ENCODE measurements around the gene SIX5. TPM values are rescaled to one million over a fixed set of nuclear protein-coding genes. Genes with fewer than 3 reads are reported as not detected.

Gene SIX5
- total RNA-seq, 1 experiment from 2014 or later, result 26.0 TPM

DNA sequence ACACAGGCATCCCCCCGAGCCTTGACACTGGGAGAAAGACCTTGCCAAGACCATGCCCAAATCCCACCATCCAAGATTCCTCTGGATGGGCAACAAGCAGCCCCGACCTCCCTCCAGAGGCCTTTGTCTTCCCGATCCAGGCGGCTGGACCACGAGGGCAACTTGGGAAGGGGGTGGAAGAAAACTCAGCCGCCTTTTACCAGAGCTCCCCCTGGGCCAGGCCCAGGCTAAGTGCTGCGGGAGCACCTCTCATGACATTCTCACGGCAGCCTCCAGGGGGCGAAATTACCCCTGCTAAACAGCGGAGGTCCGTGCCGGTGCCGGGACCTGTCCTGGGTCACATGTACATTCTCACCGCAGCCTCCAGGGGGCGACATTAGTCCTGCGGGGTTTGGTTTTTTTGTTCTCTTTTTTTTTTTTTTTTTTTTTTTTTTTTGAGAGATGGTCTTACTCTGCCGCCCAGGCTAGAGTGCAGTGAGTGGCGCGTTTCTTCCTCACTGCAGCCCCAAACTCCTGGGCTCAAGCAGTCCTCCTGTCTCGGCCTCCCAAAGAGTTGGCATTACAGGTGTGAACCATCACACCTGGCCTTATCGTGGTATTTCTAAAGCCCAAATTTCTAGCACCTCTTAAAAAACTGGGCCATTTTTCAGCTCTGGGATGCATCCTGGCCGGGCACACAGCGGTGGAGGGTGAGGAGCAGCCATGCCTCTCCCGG lies 48.1 kb upstream of the SIX5 start (continued):
- TF ChIP-seq, protein P1, sequence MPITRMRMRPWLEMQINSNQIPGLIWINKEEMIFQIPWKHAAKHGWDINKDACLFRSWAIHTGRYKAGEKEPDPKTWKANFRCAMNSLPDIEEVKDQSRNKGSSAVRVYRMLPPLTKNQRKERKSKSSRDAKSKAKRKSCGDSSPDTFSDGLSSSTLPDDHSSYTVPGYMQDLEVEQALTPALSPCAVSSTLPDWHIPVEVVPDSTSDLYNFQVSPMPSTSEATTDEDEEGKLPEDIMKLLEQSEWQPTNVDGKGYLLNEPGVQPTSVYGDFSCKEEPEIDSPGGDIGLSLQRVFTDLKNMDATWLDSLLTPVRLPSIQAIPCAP (CRISPR knock-in tag; IDR thresholded peaks at IDR 0.05), result no peak
- TF ChIP-seq JAZF1 (CRISPR knock-in tag; IDR thresholded peaks at IDR 0.05) (no peak), CBFB (CRISPR knock-in tag; IDR thresholded peaks at IDR 0.05; ENCODE audit: low read depth) (no peak), ZNF232 (CRISPR knock-in tag; IDR thresholded peaks at IDR 0.05) (peak; percentile 56; the same call in 1 of the 2 replicates), ZNF138 (CRISPR knock-in tag; conservative IDR thresholded peaks at IDR 0.05) (no peak), NFYB (CRISPR knock-in tag; conservative IDR thresholded peaks at IDR 0.05; ENCODE audit: low read depth) (no peak), ZNF396 (CRISPR knock-in tag; IDR thresholded peaks at IDR 0.05; ENCODE audit: borderline replicate concordance) (no peak), RELA (CRISPR knock-in tag; IDR thresholded peaks at IDR 0.05; ENCODE audit: borderline replicate concordance) (no peak), EMX1 (CRISPR knock-in tag; IDR thresholded peaks at IDR 0.05) (0 out of 2 replicates have a peak, but pooled peaks have one; percentile 28), SOX15 (CRISPR knock-in tag; IDR thresholded peaks at IDR 0.05) (no peak), ELF4 (CRISPR knock-in tag; IDR thresholded peaks at IDR 0.05; ENCODE audit: low read depth) (no peak), ZNF121 (CRISPR knock-in tag; IDR thresholded peaks at IDR 0.05) (no peak), ESRRA (CRISPR knock-in tag; IDR thresholded peaks at IDR 0.05; ENCODE audit: borderline replicate concordance) (no peak), GABPB1 (CRISPR knock-in tag; IDR thresholded peaks at IDR 0.05) (no peak), MXD4 (CRISPR knock-in tag; IDR thresholded peaks at IDR 0.05; ENCODE audit: borderline replicate concordance) (no peak), KAT7 (CRISPR knock-in tag; IDR thresholded peaks at IDR 0.05; ENCODE audit: borderline replicate concordance) (no peak), PRRX2 (CRISPR knock-in tag; IDR thresholded peaks at IDR 0.05) (0 out of 2 replicates have a peak, but pooled peaks have one; percentile 8), FOXJ3 (CRISPR knock-in tag; IDR thresholded peaks at IDR 0.05; ENCODE audit: borderline replicate concordance) (no peak)
- TF ChIP-seq, protein P2, sequence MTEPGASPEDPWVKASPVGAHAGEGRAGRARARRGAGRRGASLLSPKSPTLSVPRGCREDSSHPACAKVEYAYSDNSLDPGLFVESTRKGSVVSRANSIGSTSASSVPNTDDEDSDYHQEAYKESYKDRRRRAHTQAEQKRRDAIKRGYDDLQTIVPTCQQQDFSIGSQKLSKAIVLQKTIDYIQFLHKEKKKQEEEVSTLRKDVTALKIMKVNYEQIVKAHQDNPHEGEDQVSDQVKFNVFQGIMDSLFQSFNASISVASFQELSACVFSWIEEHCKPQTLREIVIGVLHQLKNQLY (CRISPR knock-in tag; IDR thresholded peaks at IDR 0.05), result no peak
- TF ChIP-seq, protein P3, sequence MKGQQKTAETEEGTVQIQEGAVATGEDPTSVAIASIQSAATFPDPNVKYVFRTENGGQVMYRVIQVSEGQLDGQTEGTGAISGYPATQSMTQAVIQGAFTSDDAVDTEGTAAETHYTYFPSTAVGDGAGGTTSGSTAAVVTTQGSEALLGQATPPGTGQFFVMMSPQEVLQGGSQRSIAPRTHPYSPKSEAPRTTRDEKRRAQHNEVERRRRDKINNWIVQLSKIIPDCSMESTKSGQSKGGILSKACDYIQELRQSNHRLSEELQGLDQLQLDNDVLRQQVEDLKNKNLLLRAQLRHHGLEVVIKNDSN (CRISPR knock-in tag; IDR thresholded peaks at IDR 0.05), result peak; percentile 76; the same call in 1 of the 2 replicates
- TF ChIP-seq, protein P4, sequence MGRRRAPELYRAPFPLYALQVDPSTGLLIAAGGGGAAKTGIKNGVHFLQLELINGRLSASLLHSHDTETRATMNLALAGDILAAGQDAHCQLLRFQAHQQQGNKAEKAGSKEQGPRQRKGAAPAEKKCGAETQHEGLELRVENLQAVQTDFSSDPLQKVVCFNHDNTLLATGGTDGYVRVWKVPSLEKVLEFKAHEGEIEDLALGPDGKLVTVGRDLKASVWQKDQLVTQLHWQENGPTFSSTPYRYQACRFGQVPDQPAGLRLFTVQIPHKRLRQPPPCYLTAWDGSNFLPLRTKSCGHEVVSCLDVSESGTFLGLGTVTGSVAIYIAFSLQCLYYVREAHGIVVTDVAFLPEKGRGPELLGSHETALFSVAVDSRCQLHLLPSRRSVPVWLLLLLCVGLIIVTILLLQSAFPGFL (CRISPR knock-in tag; IDR thresholded peaks at IDR 0.05; ENCODE audit: borderline replicate concordance), result no peak
- TF ChIP-seq, protein P5, sequence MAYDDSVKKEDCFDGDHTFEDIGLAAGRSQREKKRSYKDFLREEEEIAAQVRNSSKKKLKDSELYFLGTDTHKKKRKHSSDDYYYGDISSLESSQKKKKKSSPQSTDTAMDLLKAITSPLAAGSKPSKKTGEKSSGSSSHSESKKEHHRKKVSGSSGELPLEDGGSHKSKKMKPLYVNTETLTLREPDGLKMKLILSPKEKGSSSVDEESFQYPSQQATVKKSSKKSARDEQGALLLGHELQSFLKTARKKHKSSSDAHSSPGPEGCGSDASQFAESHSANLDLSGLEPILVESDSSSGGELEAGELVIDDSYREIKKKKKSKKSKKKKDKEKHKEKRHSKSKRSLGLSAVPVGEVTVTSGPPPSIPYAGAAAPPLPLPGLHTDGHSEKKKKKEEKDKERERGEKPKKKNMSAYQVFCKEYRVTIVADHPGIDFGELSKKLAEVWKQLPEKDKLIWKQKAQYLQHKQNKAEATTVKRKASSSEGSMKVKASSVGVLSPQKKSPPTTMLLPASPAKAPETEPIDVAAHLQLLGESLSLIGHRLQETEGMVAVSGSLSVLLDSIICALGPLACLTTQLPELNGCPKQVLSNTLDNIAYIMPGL (CRISPR knock-in tag; IDR thresholded peaks at IDR 0.05), result peak; percentile 32; the same call in 1 of the 2 replicates
- TF ChIP-seq, protein P6, sequence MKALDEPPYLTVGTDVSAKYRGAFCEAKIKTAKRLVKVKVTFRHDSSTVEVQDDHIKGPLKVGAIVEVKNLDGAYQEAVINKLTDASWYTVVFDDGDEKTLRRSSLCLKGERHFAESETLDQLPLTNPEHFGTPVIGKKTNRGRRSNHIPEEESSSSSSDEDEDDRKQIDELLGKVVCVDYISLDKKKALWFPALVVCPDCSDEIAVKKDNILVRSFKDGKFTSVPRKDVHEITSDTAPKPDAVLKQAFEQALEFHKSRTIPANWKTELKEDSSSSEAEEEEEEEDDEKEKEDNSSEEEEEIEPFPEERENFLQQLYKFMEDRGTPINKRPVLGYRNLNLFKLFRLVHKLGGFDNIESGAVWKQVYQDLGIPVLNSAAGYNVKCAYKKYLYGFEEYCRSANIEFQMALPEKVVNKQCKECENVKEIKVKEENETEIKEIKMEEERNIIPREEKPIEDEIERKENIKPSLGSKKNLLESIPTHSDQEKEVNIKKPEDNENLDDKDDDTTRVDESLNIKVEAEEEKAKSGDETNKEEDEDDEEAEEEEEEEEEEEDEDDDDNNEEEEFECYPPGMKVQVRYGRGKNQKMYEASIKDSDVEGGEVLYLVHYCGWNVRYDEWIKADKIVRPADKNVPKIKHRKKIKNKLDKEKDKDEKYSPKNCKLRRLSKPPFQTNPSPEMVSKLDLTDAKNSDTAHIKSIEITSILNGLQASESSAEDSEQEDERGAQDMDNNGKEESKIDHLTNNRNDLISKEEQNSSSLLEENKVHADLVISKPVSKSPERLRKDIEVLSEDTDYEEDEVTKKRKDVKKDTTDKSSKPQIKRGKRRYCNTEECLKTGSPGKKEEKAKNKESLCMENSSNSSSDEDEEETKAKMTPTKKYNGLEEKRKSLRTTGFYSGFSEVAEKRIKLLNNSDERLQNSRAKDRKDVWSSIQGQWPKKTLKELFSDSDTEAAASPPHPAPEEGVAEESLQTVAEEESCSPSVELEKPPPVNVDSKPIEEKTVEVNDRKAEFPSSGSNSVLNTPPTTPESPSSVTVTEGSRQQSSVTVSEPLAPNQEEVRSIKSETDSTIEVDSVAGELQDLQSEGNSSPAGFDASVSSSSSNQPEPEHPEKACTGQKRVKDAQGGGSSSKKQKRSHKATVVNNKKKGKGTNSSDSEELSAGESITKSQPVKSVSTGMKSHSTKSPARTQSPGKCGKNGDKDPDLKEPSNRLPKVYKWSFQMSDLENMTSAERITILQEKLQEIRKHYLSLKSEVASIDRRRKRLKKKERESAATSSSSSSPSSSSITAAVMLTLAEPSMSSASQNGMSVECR (CRISPR knock-in tag; IDR thresholded peaks at IDR 0.05; ENCODE audit: borderline replicate concordance), result no peak
- TF ChIP-seq, protein P7, sequence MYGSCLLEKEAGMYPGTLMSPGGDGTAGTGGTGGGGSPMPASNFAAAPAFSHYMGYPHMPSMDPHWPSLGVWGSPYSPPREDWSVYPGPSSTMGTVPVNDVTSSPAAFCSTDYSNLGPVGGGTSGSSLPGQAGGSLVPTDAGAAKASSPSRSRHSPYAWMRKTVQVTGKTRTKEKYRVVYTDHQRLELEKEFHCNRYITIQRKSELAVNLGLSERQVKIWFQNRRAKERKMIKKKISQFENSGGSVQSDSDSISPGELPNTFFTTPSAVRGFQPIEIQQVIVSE (CRISPR knock-in tag; IDR thresholded peaks at IDR 0.05; ENCODE audit: borderline replicate concordance), result no peak
- TF ChIP-seq, protein P8, sequence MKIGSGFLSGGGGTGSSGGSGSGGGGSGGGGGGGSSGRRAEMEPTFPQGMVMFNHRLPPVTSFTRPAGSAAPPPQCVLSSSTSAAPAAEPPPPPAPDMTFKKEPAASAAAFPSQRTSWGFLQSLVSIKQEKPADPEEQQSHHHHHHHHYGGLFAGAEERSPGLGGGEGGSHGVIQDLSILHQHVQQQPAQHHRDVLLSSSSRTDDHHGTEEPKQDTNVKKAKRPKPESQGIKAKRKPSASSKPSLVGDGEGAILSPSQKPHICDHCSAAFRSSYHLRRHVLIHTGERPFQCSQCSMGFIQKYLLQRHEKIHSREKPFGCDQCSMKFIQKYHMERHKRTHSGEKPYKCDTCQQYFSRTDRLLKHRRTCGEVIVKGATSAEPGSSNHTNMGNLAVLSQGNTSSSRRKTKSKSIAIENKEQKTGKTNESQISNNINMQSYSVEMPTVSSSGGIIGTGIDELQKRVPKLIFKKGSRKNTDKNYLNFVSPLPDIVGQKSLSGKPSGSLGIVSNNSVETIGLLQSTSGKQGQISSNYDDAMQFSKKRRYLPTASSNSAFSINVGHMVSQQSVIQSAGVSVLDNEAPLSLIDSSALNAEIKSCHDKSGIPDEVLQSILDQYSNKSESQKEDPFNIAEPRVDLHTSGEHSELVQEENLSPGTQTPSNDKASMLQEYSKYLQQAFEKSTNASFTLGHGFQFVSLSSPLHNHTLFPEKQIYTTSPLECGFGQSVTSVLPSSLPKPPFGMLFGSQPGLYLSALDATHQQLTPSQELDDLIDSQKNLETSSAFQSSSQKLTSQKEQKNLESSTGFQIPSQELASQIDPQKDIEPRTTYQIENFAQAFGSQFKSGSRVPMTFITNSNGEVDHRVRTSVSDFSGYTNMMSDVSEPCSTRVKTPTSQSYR (CRISPR knock-in tag; IDR thresholded peaks at IDR 0.05), result no peak

Measured in WTC11 (cell line).